ENCODE measurements around the gene CPNE4. TPM values are rescaled to one million over a fixed set of nuclear protein-coding genes. Genes with fewer than 3 reads are reported as not detected.

CPNE4 gene
- total RNA-seq, 2 donors from 2014 or later: 0.31 to 28.0 TPM

DNA sequence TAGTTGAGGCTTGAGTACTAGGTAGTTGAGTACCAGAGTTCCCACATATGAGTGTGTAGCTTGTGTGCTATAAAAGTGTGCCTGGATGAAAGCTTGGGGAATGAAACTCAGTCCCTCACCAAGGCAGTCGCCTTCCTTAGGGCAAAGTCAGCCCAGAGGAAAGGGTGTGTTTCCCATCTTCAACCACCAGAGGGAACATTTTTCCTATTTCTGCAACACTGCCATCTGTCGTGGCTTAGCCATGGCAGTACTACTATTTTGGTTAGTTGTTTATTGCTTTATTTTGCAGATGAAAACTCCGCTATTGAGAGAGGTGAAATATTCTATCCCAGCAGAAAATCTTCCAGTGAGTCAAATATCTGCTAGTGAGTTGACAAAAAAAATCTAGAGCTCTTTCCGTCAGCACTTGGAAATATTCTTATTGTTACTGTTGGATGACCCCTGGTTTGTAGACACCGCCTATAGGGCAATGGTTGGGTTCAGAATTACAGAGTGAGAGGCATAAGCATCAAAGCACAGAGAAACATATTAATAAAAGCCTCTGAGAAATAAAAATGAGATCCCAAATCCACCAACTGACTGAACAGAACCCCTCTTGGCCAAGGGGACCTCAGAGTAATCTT, 239.9 kb downstream of the CPNE4 start:
- Histone ChIP-seq H3K27me3 (no peaks in the 10 kb centered on the region), H3K36me3 (no peaks in the 10 kb centered on the region), H3K9me3 (no peaks in the 10 kb centered on the region), H3K27ac (no peak overlapping the region), H3K4me3 (no peak overlapping the region), H3K4me1 (peaks cover 0 to 14% of the 10 kb centered on the region in 2 donors)
- no peak for DNase-seq (ENCODE audit: low spot score)
- TF ChIP-seq, protein P1, sequence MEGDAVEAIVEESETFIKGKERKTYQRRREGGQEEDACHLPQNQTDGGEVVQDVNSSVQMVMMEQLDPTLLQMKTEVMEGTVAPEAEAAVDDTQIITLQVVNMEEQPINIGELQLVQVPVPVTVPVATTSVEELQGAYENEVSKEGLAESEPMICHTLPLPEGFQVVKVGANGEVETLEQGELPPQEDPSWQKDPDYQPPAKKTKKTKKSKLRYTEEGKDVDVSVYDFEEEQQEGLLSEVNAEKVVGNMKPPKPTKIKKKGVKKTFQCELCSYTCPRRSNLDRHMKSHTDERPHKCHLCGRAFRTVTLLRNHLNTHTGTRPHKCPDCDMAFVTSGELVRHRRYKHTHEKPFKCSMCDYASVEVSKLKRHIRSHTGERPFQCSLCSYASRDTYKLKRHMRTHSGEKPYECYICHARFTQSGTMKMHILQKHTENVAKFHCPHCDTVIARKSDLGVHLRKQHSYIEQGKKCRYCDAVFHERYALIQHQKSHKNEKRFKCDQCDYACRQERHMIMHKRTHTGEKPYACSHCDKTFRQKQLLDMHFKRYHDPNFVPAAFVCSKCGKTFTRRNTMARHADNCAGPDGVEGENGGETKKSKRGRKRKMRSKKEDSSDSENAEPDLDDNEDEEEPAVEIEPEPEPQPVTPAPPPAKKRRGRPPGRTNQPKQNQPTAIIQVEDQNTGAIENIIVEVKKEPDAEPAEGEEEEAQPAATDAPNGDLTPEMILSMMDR (IDR thresholded peaks at IDR 0.05): peak; percentile 84 to 92

DNA sequence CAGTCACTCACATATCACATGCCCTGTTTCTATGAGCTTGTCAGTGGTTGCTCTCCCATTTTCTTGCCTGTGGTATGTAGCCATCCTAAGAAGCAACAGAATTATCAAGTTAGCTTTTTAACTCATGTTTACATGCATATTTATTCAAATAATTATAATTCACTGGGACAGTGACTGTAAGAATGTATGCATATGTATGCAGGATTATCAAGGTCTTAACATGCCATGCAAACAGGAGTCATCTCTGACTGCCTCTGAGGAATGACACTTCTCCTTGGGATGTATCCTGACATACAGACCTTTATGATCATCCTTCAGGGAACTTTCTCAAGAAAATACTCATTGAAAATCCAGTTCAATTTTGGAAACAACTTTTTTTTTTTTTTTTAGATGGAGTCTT, 240.9 kb downstream of the CPNE4 start:
- no peaks in the 10 kb centered on the region for H3K27me3 ChIP-seq
- no peaks in the 10 kb centered on the region for H3K9me3 ChIP-seq
- H3K36me3 ChIP-seq: no peaks in the 10 kb centered on the region
- no peak overlapping the region for H3K27ac ChIP-seq
- DNase-seq (ENCODE audit: low spot score): no peak
- TF ChIP-seq, protein P1 (IDR thresholded peaks at IDR 0.05): no peak
- H3K4me3 ChIP-seq: no peak overlapping the region
- H3K4me1 ChIP-seq: peaks cover 0 to 10% of the 10 kb centered on the region in 2 donors

DNA sequence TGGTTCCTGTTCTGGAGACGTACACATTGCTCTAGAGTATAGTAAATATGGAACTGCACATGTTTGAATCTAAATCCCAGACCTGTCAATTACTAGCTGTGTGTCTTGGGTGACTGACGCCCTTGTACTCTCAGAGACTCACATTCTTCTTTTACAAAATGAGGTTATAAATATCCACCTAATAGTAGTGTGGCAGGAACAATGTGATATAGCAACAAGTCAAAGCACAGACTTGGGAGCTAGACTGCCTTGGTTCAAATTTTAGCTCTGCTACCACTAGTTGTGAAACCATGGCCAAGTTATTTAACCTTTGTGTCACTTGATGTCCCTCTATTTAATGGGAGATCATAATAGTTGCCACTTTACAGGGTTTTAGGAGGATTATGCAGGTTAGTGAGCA, 245.6 kb downstream of the CPNE4 start:
- TF ChIP-seq, protein P1 (IDR thresholded peaks at IDR 0.05): no peak
- Histone ChIP-seq H3K9me3 (no peaks in the 10 kb centered on the region), H3K27me3 (no peaks in the 10 kb centered on the region), H3K36me3 (no peaks in the 10 kb centered on the region), H3K4me1 (no peaks in the 10 kb centered on the region), H3K4me3 (no peak overlapping the region), H3K27ac (no peak overlapping the region)
- DNase-seq (ENCODE audit: low spot score): no peak

DNA sequence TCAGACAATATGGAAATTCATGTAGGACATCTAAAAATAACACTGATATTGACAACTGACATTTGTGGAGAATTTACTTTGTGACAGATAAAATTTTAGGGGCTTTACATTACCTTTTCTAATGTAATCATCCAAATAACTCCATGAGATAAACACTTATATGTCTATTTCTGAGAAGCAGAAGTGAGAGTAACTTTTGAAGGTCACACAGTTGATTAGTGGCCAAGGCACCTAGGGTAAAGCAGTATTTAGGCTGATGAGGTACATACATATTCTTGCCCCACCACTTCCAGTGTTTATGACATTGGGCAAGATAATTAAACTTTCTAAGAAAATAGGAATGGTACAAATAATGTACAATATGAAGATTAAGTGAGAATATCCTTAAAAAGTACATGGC, 248.4 kb downstream of the CPNE4 start:
- H3K9me3 ChIP-seq: no peaks in the 10 kb centered on the region
- H3K4me3 ChIP-seq: no peak overlapping the region
- H3K27ac ChIP-seq: no peak overlapping the region
- H3K36me3 ChIP-seq: no peaks in the 10 kb centered on the region
- H3K4me1 ChIP-seq: no peaks in the 10 kb centered on the region
- TF ChIP-seq, protein P1 (IDR thresholded peaks at IDR 0.05): no peak
- H3K27me3 ChIP-seq: no peaks in the 10 kb centered on the region
- DNase-seq (ENCODE audit: low spot score): no peak

DNA sequence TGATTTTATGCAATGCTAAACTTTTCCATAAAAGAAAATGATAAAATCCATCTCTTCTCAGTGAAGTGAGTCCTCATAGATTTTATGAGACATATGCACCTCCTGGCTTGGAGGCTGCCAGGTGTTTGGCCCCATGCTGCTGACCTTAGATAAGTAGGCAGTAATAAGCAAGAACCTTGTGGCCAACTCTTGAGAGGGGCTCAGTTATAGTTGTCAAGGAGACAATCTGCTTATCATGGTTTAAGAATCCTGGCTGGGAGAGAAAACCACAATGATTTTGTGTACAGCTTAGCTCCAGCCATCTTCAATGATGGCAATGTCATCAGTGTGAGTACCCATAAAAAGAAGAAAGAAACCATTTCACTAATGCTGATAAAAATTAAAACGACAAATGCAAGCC, 252.1 kb downstream of the CPNE4 start:
- H3K27me3 ChIP-seq: no peaks in the 10 kb centered on the region
- DNase-seq (ENCODE audit: low spot score): no peak
- H3K4me3 ChIP-seq: no peak overlapping the region
- no peaks in the 10 kb centered on the region for H3K4me1 ChIP-seq
- H3K36me3 ChIP-seq: no peaks in the 10 kb centered on the region
- TF ChIP-seq, protein P1 (IDR thresholded peaks at IDR 0.05): no peak
- H3K9me3 ChIP-seq: peaks cover 0 to 13% of the 10 kb centered on the region in 2 donors
- no peak overlapping the region for H3K27ac ChIP-seq

DNA sequence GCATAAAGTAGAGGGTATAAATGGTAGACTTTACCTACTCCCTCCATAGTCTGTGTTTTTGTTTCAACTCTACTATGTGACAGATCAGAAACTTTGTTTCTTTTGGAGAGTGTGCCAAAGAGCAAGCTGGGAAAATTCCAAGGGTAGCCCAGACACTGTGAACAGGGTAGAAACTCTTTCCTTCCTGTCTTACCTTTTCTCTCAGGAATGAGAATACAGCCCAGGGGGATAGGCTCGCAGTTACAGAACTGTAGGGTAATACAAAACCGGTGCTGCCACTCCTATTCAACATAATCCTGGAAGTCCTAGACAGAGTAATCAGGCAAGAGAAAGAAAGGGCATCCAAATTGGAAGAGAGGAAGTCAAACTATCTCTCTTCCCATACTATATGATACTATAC, 256.3 kb downstream of the CPNE4 start:
- Histone ChIP-seq H3K27me3 (no peaks in the 10 kb centered on the region), H3K4me1 (no peaks in the 10 kb centered on the region), H3K9me3 (peaks cover 0 to 13% of the 10 kb centered on the region in 2 donors), H3K4me3 (no peak overlapping the region), H3K27ac (no peak overlapping the region), H3K36me3 (no peaks in the 10 kb centered on the region)
- DNase-seq (ENCODE audit: low spot score): no peak
- TF ChIP-seq, protein P1 (IDR thresholded peaks at IDR 0.05): no peak
